Measurements from ENCODE around the gene SRD5A2.

DNA sequence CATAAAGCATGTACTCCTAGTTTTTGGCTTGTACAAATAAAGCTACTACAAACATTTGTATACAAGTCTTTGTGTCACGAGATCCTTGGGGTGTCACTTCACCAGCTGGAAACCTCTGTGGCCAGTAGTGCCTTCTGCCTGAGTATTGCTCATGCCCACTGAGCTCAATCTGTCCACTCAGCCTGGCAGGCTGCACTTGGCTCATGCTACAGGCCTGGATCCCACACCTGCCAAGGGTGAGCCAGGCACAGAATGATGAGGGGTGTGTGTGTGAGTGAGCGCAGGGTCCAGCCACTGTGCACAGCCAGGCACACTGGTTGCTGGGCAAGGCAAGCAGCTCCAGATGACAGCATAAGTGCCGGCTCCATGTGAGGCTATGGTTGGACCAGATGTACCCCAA, 13.1 kb downstream of the SRD5A2 start:
- TF ChIP-seq, protein P1, sequence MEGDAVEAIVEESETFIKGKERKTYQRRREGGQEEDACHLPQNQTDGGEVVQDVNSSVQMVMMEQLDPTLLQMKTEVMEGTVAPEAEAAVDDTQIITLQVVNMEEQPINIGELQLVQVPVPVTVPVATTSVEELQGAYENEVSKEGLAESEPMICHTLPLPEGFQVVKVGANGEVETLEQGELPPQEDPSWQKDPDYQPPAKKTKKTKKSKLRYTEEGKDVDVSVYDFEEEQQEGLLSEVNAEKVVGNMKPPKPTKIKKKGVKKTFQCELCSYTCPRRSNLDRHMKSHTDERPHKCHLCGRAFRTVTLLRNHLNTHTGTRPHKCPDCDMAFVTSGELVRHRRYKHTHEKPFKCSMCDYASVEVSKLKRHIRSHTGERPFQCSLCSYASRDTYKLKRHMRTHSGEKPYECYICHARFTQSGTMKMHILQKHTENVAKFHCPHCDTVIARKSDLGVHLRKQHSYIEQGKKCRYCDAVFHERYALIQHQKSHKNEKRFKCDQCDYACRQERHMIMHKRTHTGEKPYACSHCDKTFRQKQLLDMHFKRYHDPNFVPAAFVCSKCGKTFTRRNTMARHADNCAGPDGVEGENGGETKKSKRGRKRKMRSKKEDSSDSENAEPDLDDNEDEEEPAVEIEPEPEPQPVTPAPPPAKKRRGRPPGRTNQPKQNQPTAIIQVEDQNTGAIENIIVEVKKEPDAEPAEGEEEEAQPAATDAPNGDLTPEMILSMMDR (conservative IDR thresholded peaks at IDR 0.05; ENCODE audit: low read depth, low read length), result no peak
- no peak for TF ChIP-seq EZH2 (IDR thresholded peaks at IDR 0.05; ENCODE audit: borderline replicate concordance, low read depth, low read length, poor library complexity, severe bottlenecking)
